ENCODE results near the gene TTYH2.
"Not testable (repeated sequence)": the region's sequence is repeated elsewhere in the genome, so short reads cannot be mapped to it uniquely, and the experiment has no call there.

- TF ChIP-seq SUZ12 (IDR thresholded peaks at IDR 0.05; ENCODE audit: unreplicated experiment); POLR2A (IDR thresholded peaks at IDR 0.05; ENCODE audit: low read depth, low read length); CBFB (IDR thresholded peaks at IDR 0.05; ENCODE audit: low read depth); POLR2AphosphoS5 (IDR thresholded peaks at IDR 0.05; ENCODE audit: low read length): not testable (repeated sequence)
Observed at GRCh38 chr17:74267054-74267453, 53.7 kb downstream of the TTYH2 start.

Measured in GM12878 (cell line).